DLD1 (cell line): ENCODE data around the gene SRP72.

Experiments
- in situ Hi-C: cut with HindIII; loops from 2 replicates; pipeline ENCODE4 v1.10.0; 2017; ENCODE audit warnings: low sequenced_read_pairs

Gene SRP72

GRCh38 chr4:56540826-56541225 lies 73.4 kb downstream of the SRP72 start:
- in situ Hi-C loops = no loop called here

DNA sequence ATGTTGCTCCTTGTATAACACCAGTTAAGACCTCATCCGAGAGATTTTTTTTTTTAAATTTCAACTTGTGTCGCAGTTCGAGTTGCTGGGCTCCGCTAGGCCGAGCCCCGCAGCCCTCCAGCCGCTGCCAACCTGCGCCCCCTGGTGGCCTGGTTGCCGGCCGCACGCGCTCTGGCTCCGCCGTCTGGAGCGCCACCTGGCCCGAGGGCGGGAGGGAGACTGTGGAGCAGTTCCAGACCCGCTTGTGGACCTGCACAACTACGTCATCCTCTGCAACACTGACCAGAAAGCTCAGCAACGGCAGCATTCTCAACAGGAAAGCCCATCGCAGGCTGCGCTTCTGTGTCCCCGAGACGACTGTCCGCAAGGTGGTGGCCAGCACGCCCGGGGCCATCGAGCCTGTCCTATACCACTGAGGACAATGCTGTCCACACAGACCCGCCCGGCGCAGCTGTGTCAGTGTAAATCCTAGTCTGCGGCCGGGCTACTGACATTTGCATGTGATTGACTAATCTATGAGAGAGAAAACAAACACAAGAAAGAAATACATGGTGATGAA lies 77.2 kb downstream of the SRP72 start:
- in situ Hi-C loops = no loop called here

DNA sequence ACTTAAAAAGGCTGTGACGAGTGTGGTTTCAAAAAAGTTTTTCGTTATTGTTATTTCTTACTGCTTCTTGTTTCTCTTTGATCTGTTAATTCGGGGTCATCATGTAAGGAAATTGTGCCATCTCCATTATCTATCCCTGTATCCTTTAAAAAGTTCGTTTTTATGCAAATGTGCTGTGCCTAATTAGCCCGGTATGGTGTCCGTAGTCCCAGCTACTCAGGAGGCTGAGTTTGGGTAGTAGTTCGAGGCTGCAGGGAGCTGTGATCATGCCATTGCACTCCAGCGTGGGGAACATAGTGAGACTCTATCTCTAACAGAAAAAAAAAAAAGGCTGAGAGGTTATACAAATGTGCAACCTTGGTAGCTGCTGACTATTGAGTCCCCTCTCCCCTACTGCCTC lies 83.2 kb downstream of the SRP72 start:
- in situ Hi-C loops = no loop called here

- in situ Hi-C loops = no loop called here
These were observed 84.1 kb downstream of the SRP72 start for GRCh38 chr4:56551516-56551915.

DNA sequence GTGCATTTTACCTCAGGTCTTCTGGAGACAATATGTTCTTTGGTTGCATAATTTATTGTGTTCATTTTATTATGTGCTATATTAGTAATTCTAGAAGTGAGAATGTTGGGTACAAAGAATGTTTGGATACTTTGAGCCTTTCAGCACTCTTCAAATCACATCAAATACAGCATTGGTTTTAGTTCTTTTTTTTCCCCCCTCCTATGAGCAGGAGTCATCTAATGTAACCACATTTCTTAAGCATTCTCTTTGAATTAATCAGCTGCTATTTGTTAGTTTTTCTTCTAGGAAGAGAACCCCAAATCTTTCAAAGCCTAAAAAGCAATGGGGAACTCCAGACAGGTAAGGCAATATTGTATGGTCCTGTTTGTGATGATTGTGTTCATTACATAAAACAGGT lies 84.9 kb downstream of the SRP72 start:
- in situ Hi-C loops = no loop called here
